PC-9 (cell line): ENCODE measurements around the gene ENO4. TPM values are rescaled to one million over a fixed set of nuclear protein-coding genes. Genes with fewer than 3 reads are reported as not detected.

Experiments
- BruUV-seq: library from RNA; stranded (reverse); fragments of 400-500 nt; replicated peaks from 2 replicates; lab custom pipeline; 2021; lab: Mats Ljungman, UMichigan
- CTCF ChIA-PET: fragments of 300-600 bp; sonication (Branson Sonifier 250); formaldehyde crosslinking; loops from one replicate; lab custom pipeline; 2022; ENCODE audit warnings: antibody characterized with exemption; lab: Charles Lee
- POLR2A ChIA-PET: fragments of 300-600 bp; sonication (Branson Sonifier 250); formaldehyde crosslinking; loops from one replicate; lab custom pipeline; 2022; ENCODE audit warnings: antibody characterized with exemption; ENCODE audit not compliant: unreplicated experiment; lab: Charles Lee
- DNase-seq, 2 experiments: peaks; one replicate each; pipeline versions ENCODE4 v3.0.0 to v3.0.0-alpha.2; 2015 to 2022; ENCODE audit warnings: mixed read lengths in 1 of 2
- H2AFZ ChIP-seq: fragments of 200-600 bp; sonication (generic); 2 replicates; pipeline ENCODE4 v1.8.1; 2017; ENCODE audit warnings: antibody characterized with exemption
- H3F3A ChIP-seq: fragments of 200-600 bp; sonication (generic); 2 replicates; pipeline ENCODE4 v1.8.1; 2017; ENCODE audit warnings: antibody characterized with exemption, mild to moderate bottlenecking, low read depth; ENCODE audit not compliant: insufficient read depth
- H3K27ac ChIP-seq: fragments of 200-600 bp; sonication (generic); 2 replicates; pipeline ENCODE4 v1.6.1; 2016; ENCODE audit warnings: mixed run types
- H3K27me3 ChIP-seq: fragments of 200-600 bp; sonication (generic); 2 replicates; pipeline ENCODE4 v1.6.1; 2016; ENCODE audit warnings: low read depth, mixed run types; ENCODE audit not compliant: insufficient read depth
- H3K36me3 ChIP-seq: fragments of 200-600 bp; sonication (generic); 2 replicates; pipeline ENCODE4 v1.6.1; 2016; ENCODE audit warnings: low read depth, mixed run types
- H3K4me1 ChIP-seq: fragments of 200-600 bp; sonication (generic); replicated peaks from 2 replicates; pipeline ENCODE4 v1.6.1; 2016; ENCODE audit warnings: mixed run types; ENCODE audit not compliant: insufficient read depth
- H3K4me2 ChIP-seq: fragments of 200-600 bp; sonication (generic); 2 replicates; pipeline ENCODE4 v1.6.1; 2017; ENCODE audit warnings: mixed run types
- H3K4me3 ChIP-seq: fragments of 200-600 bp; sonication (generic); 2 replicates; pipeline ENCODE4 v1.6.1; 2016; ENCODE audit warnings: mixed run types
- H3K79me2 ChIP-seq: fragments of 200-600 bp; sonication (generic); 2 replicates; pipeline ENCODE4 v1.6.1; 2017; ENCODE audit warnings: low read depth, mixed run types
- H3K9me2 ChIP-seq: fragments of 200-600 bp; sonication (generic); 2 replicates; pipeline ENCODE4 v1.8.1; 2017; ENCODE audit warnings: mild to moderate bottlenecking; ENCODE audit not compliant: insufficient read depth
- H3K9me3 ChIP-seq: fragments of 200-600 bp; sonication (generic); 2 replicates; pipeline ENCODE4 v1.8.1; 2016; ENCODE audit warnings: low read depth; ENCODE audit not compliant: insufficient read depth
- H4K20me1 ChIP-seq: fragments of 200-600 bp; sonication (generic); 2 replicates; pipeline ENCODE4 v1.8.1; 2017; ENCODE audit not compliant: insufficient read depth
- CTCF ChIP-seq: fragments of 200-600 bp; sonication (generic); conservative IDR thresholded peaks from 2 replicates; pipeline ENCODE4 v1.6.1; 2017; ENCODE audit warnings: mixed run types, antibody characterized with exemption, mild to moderate bottlenecking, moderate library complexity
- EZH2 ChIP-seq: fragments of 200-600 bp; sonication (generic); IDR thresholded peaks from 2 replicates; pipeline ENCODE4 v1.8.0; 2017; ENCODE audit warnings: antibody characterized with exemption, low read depth
- intact Hi-C: fragments of 100-400 bp; cut with micrococcal nuclease; formaldehyde crosslinking; loops from one replicate; pipeline ENCODE4 v1.10.0; 2022; ENCODE audit not compliant: unreplicated experiment
- total RNA-seq: library from RNA; stranded (reverse); gene quantifications from 2 replicates; pipeline ENCODE4 v1.2.3, GENCODE V29; 2021

Gene ENO4
- total RNA-seq, 1 experiment from 2014 or later, result 0.79 TPM

DNA sequence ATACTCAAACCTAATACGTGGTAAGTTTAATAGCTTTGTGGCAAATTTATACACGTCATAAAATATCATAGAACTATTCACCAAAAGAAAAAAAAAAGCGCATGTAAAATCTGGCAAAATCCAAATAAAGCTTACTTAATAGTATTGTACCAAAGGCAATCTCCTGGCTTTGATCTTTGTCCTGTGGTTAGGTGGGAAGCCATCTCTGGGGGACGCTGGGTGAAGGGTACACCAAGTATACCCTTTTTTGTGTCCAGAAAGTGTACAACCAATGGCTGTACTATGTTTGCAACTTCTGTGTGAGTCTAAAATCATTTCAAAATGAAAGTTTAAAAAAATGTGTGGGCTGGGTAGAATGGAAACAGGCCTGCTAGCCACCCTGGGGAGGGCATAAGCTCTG, 47.6 kb upstream of the ENO4 start:
- no peaks in the 10 kb centered on the region for H4K20me1 ChIP-seq
- H3K27ac ChIP-seq, result no peak overlapping the region
- H3K27me3 ChIP-seq, result peaks cover 11% of the 10 kb centered on the region
- H3K4me2 ChIP-seq, result no peak overlapping the region
- H3F3A ChIP-seq, result no peaks in the 10 kb centered on the region
- H3K4me1 ChIP-seq, result no peaks in the 10 kb centered on the region
- H3K9me3 ChIP-seq, result no peaks in the 10 kb centered on the region
- CTCF ChIA-PET, result no interaction called here
- no peaks in the 10 kb centered on the region for H3K9me2 ChIP-seq
- no peaks in the 10 kb centered on the region for H3K36me3 ChIP-seq
- no peak overlapping the region for H2AFZ ChIP-seq
- intact Hi-C loops, result loop anchor here (10.0 kb wide), 1 partner anchor 203 kb away; the partner anchor contains the start of gene SHTN1
- H3K4me3 ChIP-seq, result no peak overlapping the region
- DNase-seq, result no peak
- no TSS peak for BruUV-seq
- H3K79me2 ChIP-seq, result no peaks in the 10 kb centered on the region
- POLR2A ChIA-PET, result no interaction called here
- no peak for TF ChIP-seq EZH2
- no peak for TF ChIP-seq CTCF

DNA sequence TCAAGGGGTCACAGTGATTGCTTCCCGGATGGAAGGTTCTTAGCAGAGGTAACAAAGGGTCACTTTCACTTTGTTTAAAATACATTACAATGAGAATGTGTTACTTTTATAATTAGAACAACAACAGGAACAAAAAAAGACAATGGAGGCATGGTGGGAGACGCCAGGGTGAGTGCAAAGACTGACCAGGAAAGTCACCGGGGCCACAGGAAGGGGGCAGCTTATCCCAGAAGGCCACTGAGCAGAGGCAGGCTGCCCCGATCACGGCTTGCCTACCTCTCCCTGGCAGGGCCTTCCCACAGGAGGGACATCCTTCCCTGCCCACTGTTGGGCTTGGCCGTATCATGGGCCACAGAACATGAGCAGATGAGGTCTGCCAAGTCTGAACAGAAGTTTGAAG, 46.8 kb upstream of the ENO4 start:
- no peaks in the 10 kb centered on the region for H3F3A ChIP-seq
- no peaks in the 10 kb centered on the region for H3K36me3 ChIP-seq
- TF ChIP-seq CTCF, result no peak
- TF ChIP-seq EZH2, result no peak
- no peak overlapping the region for H3K4me2 ChIP-seq
- ChIA-PET CTCF (no interaction called here), POLR2A (no interaction called here)
- H3K79me2 ChIP-seq, result no peaks in the 10 kb centered on the region
- H3K27ac ChIP-seq, result no peak overlapping the region
- no peaks in the 10 kb centered on the region for H4K20me1 ChIP-seq
- H2AFZ ChIP-seq, result no peak overlapping the region
- H3K9me3 ChIP-seq, result no peaks in the 10 kb centered on the region
- no TSS peak for BruUV-seq
- intact Hi-C loops, result loop anchor here (10.0 kb wide), 1 partner anchor 202 kb away; the partner anchor contains the start of gene SHTN1
- no peak overlapping the region for H3K4me3 ChIP-seq
- no peaks in the 10 kb centered on the region for H3K4me1 ChIP-seq
- DNase-seq, result no peak
- peaks cover 10% of the 10 kb centered on the region for H3K27me3 ChIP-seq
- no peaks in the 10 kb centered on the region for H3K9me2 ChIP-seq

GRCh38 chr10:116802876-116803275, 46.4 kb upstream of the ENO4 start:
- Histone ChIP-seq H4K20me1 (no peaks in the 10 kb centered on the region), H3K9me3 (no peaks in the 10 kb centered on the region), H3K27me3 (peaks cover 7% of the 10 kb centered on the region), H3K79me2 (no peaks in the 10 kb centered on the region), H3K4me3 (no peak overlapping the region), H3K4me1 (no peaks in the 10 kb centered on the region), H2AFZ (no peak overlapping the region), H3K4me2 (no peak overlapping the region), H3K36me3 (no peaks in the 10 kb centered on the region), H3K27ac (no peak overlapping the region), H3F3A (no peaks in the 10 kb centered on the region), H3K9me2 (no peaks in the 10 kb centered on the region)
- TF ChIP-seq CTCF (no peak), EZH2 (no peak)
- DNase-seq, result no peak
- ChIA-PET CTCF (no interaction called here), POLR2A (no interaction called here)
- intact Hi-C loops, result loop anchor here (10.0 kb wide), 1 partner anchor 202 kb away; the partner anchor contains the start of gene SHTN1
- BruUV-seq, result no TSS peak
